Astrocyte of the cerebellum (primary cell): ENCODE data around the gene PATJ.
A peak's percentile ranks its signal among the peaks of the same experiment; 100 is the strongest.

Experiments used
- DNase-seq: peaks from one replicate; pipeline ENCODE4 v3.0.0-alpha.2; 2011; ENCODE audit warnings: low read depth
- H3K4me3 ChIP-seq: 2 replicates; pipeline ENCODE4 v1.5.1; 2011; ENCODE audit warnings: mild to moderate bottlenecking, low read depth, low read length, moderate library complexity
- in situ Hi-C: cut with HindIII; loops from 2 replicates; pipeline ENCODE4 v1.10.0; 2017; ENCODE audit warnings: low sequenced_read_pairs
- TF ChIP-seq, protein P1 (sequence below): IDR thresholded peaks from 2 replicates; pipeline ENCODE4 v1.5.1; 2012; ENCODE audit warnings: low read length, low read depth, moderate library complexity, mild to moderate bottlenecking; ENCODE audit errors: missing control alignments

PATJ gene

DNA sequence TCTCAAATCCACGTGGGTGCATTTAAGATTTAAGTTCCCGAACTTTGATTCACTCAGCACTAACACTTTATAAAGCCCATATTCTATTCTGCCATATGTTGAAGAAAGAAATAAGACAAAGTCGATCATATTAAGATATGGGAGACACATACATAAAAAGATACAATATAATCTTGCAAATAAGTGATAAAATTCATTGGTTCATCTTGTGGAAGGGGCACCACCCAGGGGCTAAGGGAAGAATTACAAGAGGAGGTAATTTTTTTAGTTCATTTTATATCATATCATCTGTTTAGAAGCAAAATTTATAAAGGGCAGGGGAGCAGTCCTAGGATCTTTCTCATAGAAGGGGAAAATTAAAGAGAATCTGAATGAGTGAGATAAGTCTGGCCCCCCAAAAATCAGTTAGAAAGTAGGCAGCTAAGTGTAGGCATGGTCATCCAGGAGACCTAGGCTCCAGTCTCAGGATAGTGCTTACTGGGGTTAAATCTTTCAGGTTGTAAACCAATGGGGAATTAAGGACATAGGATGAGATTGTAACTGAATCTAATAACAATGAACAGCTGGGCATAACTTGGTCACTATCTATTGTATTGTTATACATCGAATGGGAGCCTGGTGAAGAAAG lies 328.2 kb downstream of the PATJ start:
- TF ChIP-seq, protein P1, sequence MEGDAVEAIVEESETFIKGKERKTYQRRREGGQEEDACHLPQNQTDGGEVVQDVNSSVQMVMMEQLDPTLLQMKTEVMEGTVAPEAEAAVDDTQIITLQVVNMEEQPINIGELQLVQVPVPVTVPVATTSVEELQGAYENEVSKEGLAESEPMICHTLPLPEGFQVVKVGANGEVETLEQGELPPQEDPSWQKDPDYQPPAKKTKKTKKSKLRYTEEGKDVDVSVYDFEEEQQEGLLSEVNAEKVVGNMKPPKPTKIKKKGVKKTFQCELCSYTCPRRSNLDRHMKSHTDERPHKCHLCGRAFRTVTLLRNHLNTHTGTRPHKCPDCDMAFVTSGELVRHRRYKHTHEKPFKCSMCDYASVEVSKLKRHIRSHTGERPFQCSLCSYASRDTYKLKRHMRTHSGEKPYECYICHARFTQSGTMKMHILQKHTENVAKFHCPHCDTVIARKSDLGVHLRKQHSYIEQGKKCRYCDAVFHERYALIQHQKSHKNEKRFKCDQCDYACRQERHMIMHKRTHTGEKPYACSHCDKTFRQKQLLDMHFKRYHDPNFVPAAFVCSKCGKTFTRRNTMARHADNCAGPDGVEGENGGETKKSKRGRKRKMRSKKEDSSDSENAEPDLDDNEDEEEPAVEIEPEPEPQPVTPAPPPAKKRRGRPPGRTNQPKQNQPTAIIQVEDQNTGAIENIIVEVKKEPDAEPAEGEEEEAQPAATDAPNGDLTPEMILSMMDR = peak; percentile 72
- no peak for DNase-seq
- no peak overlapping the region for H3K4me3 ChIP-seq
- in situ Hi-C loops = no loop called here

DNA sequence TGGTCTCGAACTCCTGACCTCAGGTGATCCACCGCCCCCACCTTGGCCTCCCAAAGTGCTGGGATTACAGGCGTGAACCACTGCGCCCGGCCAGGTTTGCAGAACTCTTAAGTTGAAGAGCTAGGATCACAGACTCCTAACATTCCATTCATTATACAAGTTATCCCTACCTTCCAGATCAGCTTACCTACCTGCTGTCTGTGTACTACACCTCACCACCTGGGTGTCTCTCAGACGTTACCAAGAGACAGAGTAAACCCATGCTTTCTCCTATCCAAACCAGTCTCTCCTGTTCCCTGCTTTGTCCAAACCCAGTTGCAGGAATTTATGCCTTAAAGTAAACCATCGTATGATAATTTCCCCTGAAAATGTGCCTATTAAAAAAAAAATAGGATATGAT lies 329.4 kb downstream of the PATJ start:
- in situ Hi-C loops = no loop called here
- no peak overlapping the region for H3K4me3 ChIP-seq
- DNase-seq = no peak
- TF ChIP-seq, protein P1 = no peak

DNA sequence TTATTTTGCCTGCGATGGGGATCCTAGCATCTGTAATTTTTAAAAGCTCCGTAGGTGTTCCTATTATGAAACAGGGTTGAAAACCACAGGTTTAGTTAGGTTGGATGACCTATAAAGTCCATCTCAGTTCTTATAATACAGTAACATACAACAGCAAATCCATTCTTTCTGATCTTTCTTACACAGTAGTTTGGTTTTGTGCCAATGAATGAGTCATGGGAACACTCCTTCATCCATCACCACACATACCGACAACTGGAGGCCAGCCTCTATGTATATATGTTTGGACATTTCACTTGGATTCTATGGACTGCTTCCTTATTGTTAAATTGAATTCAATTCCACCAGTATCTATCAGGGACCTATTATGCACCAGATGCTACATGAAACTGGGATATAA lies 334.0 kb downstream of the PATJ start:
- no peak overlapping the region for H3K4me3 ChIP-seq
- TF ChIP-seq, protein P1 = no peak
- in situ Hi-C loops = no loop called here
- peak; percentile 84 for DNase-seq

DNA sequence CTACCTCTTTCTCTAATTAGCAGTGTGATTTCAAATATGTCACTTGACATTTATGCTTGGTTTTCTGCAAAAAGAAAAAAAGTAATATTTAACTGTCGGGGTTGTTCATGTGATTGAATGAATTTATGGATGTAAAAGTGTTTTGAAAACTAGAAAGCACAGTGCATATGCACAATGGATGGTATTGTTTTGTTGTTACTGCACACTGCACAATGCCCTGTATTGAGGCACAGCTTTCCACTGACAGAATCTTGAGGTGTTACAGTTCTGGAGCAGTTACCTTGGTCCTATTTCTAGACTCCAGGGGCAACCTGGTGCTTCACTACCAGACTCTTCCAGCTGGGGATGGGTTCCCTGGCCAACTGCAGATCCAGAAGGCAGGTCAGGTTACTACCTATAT lies 335.5 kb downstream of the PATJ start:
- no peak for DNase-seq
- in situ Hi-C loops = no loop called here
- TF ChIP-seq, protein P1 = no peak
- no peak overlapping the region for H3K4me3 ChIP-seq

DNA sequence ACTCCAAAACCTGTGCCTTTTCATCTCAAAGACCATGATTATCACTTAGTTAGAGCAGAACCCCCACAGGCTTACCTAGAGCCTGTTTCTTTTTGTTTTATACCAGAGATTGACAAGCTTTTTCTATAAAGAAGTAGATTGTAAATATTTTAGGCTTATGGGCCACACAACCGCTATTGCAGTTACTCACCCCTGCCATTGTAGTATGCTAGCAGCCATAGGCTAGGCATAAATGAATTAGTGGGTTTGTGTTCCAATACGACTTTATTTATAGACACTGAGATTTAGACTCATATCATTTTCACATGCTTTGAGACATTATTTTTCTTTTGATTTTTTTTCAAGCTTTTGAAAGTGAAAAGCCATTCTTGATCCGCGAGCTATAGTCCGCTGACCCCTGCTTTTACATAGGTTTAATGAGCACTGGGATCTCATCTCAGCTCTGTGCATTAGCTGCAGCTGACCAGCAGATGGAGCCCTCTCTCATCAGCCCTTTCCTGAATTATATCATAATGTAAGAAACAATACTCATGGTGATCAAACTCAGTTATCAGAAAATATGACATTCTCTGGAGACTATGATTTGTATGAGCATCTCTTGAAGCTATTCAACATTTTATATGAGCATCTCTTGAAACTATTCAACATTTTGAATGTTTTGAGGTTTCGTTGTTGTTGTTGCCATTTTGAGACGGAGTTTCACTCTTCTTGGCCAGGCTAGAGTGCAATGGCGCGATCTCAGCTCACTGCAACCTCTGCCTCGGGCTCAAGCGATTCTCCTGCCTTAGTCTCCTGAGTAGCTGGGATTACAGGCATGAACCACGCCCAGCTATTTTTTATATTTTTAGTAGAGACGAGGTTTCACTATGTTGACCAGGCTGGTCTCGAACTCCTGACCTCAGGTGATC lies 340.4 kb downstream of the PATJ start:
- TF ChIP-seq, protein P1 = peak; percentile 98
- in situ Hi-C loops = no loop called here
- H3K4me3 ChIP-seq = no peak overlapping the region
- DNase-seq = no peak

DNA sequence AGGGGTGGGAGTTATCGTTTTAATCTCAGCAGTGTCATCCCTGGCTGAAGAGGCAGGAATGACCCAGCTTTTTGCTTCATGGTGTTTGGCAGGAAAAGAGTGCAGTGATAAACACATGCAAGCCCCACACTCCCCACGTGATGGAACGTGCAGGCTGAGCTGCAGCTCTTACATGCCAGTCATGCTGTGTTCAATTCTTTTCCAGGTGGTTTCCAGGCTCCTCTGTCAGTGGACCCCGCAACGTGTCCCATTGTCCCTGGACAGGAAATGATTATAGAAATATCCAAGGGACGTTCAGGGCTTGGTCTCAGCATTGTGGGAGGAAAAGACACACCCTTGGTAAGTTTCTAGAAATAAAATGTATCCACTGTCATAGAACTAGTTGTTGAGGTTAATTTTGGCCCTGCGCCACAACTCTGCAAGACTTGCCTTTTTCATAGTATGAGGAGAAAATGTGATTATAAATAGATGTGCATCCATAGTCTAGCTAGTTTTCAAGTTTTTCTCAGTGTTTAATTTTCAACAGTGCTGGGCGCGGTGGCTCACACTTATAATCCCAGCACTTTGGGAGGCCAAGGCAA lies 342.1 kb downstream of the PATJ start:
- DNase-seq = no peak
- in situ Hi-C loops = no loop called here
- no peak overlapping the region for H3K4me3 ChIP-seq
- TF ChIP-seq, protein P1 = no peak
